Measurements from ENCODE around the gene COMMD1. TPM values are rescaled to one million over a fixed set of nuclear protein-coding genes. Genes with fewer than 3 reads are reported as not detected.

COMMD1 gene
- total and polyA plus RNA-seq, 2 donors from 2014 or later, result 38.5 to 99.4 TPM

DNA sequence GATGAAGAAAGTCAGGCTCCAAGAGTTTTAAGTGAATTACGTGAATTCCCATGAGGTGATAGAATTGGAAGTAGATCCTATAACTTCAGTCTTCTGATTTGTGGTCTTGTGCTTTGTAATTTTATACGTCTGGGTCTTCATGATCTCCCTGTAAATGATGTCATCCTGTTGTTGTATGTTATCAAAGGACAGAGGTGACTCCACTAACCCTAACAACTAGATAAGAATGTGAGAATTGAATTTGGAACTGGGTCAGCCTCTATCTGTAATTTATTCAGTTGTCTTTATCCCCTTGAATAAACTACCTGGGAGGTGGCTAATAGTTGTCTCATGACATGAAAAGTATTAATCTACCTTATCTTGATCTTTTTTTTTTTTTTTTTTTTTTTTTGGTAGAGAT lies 204.1 kb downstream of the COMMD1 start:
- intact Hi-C loops (cut with DNase I), result no loop called here
- no peaks in the 10 kb centered on the region for H3K36me3 ChIP-seq (ENCODE audit: control insufficient read depth in 2 of 3, insufficient read depth in 3 of 3, low read length in 3 of 3)
- peaks cover 0 to 3% (median 0%) of the 10 kb centered on the region in 3 donors for H3K4me1 ChIP-seq (ENCODE audit: control insufficient read depth in 2 of 3, insufficient read depth in 2 of 3, low read depth in 1 of 3, low read length in 3 of 3)
- DNase-seq (no peak), FAIRE-seq (no peak)
- H3K4me3 ChIP-seq (ENCODE audit: low read length in 3 of 3), result no peak overlapping the region
- no peak overlapping the region for H3K9ac ChIP-seq (ENCODE audit: low read length in 3 of 3)
- no peaks in the 10 kb centered on the region for H3K9me3 ChIP-seq (ENCODE audit: control insufficient read depth in 2 of 3, insufficient read depth in 1 of 3, low read length in 3 of 3)
- no peak overlapping the region for H3K27ac ChIP-seq (ENCODE audit: low read depth in 2 of 2, low read length in 2 of 2)
- no peaks in the 10 kb centered on the region for H3K27me3 ChIP-seq (ENCODE audit: control insufficient read depth, insufficient read depth, low read length)
- TF ChIP-seq, protein P1, sequence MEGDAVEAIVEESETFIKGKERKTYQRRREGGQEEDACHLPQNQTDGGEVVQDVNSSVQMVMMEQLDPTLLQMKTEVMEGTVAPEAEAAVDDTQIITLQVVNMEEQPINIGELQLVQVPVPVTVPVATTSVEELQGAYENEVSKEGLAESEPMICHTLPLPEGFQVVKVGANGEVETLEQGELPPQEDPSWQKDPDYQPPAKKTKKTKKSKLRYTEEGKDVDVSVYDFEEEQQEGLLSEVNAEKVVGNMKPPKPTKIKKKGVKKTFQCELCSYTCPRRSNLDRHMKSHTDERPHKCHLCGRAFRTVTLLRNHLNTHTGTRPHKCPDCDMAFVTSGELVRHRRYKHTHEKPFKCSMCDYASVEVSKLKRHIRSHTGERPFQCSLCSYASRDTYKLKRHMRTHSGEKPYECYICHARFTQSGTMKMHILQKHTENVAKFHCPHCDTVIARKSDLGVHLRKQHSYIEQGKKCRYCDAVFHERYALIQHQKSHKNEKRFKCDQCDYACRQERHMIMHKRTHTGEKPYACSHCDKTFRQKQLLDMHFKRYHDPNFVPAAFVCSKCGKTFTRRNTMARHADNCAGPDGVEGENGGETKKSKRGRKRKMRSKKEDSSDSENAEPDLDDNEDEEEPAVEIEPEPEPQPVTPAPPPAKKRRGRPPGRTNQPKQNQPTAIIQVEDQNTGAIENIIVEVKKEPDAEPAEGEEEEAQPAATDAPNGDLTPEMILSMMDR (IDR thresholded peaks at IDR 0.05; ENCODE audit: borderline replicate concordance, extremely low read depth, insufficient read depth), result no peak

DNA sequence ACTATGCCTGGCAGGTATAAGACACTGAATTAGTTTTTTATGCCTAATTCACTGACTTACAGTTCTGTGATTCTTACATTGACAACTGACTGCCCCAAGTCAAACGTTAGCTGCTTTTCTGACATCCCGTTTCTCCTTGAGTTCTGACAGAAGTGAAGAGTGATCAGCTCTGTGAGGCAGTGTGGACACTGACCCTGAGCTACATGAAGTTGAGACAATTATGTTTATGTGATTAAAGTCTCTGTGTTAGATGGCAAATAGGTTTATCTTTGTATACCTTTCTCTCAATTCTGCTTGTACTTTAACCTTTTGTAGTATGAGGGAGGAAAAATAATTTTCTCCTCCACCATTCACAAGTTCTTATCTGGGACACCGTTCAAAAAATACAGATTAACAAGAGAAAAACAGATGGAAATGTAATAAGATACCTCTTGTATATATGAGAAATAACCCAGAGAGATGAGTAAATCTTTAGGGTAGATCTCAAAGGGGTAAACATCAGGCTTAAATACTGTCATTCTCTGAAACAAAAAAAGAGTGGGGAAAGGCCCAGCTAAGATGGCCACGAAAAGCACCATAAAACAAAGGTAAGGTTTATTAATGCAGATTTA lies 205.0 kb downstream of the COMMD1 start:
- FAIRE-seq (no peak), DNase-seq (no peak)
- TF ChIP-seq, protein P1 (IDR thresholded peaks at IDR 0.05; ENCODE audit: borderline replicate concordance, extremely low read depth, insufficient read depth), result no peak
- peaks cover 0 to 3% (median 0%) of the 10 kb centered on the region in 3 donors for H3K4me1 ChIP-seq (ENCODE audit: control insufficient read depth in 2 of 3, insufficient read depth in 2 of 3, low read depth in 1 of 3, low read length in 3 of 3)
- H3K27ac ChIP-seq (ENCODE audit: low read depth in 2 of 2, low read length in 2 of 2), result no peak overlapping the region
- no peaks in the 10 kb centered on the region for H3K27me3 ChIP-seq (ENCODE audit: control insufficient read depth, insufficient read depth, low read length)
- no peaks in the 10 kb centered on the region for H3K36me3 ChIP-seq (ENCODE audit: control insufficient read depth in 2 of 3, insufficient read depth in 3 of 3, low read length in 3 of 3)
- no peak overlapping the region for H3K4me3 ChIP-seq (ENCODE audit: low read length in 3 of 3)
- no peak overlapping the region for H3K9ac ChIP-seq (ENCODE audit: low read length in 3 of 3)
- H3K9me3 ChIP-seq (ENCODE audit: control insufficient read depth in 2 of 3, insufficient read depth in 1 of 3, low read length in 3 of 3), result no peaks in the 10 kb centered on the region
- intact Hi-C loops (cut with DNase I), result no loop called here

DNA sequence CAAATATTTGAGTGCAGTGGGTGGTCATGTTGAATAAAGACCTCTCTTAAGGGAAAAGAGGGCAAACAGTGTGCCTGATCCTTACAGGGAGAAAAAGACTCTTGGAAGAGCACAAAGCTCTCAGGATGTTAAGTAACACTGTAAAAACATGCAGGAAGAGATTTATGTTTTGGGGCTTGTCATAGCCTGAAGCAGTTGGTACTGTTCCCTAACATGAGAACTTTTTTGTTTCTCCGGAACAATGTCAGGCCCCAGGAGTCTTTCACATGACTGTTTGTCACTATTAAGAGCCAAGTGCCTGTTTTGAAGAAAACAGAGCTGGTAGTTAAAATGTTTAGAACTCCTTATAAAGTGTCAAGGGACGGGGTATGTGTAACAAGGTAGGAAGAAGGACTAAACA lies 206.7 kb downstream of the COMMD1 start:
- intact Hi-C loops (cut with DNase I), result no loop called here

More for the DNA sequence above, 206.7 kb downstream of the COMMD1 start:
- Histone ChIP-seq H3K4me3 (ENCODE audit: low read length in 3 of 3) (no peak overlapping the region), H3K9ac (ENCODE audit: low read length in 3 of 3) (no peak overlapping the region), H3K27ac (ENCODE audit: low read depth in 2 of 2, low read length in 2 of 2) (no peak overlapping the region), H3K36me3 (ENCODE audit: control insufficient read depth in 2 of 3, insufficient read depth in 3 of 3, low read length in 3 of 3) (no peaks in the 10 kb centered on the region), H3K4me1 (ENCODE audit: control insufficient read depth in 2 of 3, insufficient read depth in 2 of 3, low read depth in 1 of 3, low read length in 3 of 3) (peaks cover 0 to 3% (median 0%) of the 10 kb centered on the region in 3 donors), H3K27me3 (ENCODE audit: control insufficient read depth, insufficient read depth, low read length) (no peaks in the 10 kb centered on the region), H3K9me3 (ENCODE audit: control insufficient read depth in 2 of 3, insufficient read depth in 1 of 3, low read length in 3 of 3) (no peaks in the 10 kb centered on the region)
- TF ChIP-seq, protein P1 (IDR thresholded peaks at IDR 0.05; ENCODE audit: borderline replicate concordance, extremely low read depth, insufficient read depth), result no peak
- FAIRE-seq (no peak), DNase-seq (peak in 3 of 5 donors; percentile 10 to 68 (median 48))

Data from kidney (tissue), 14 donors.